ENCODE results near the gene SH3BP4.
"Not testable (repeated sequence)": the region's sequence is repeated elsewhere in the genome, so short reads cannot be mapped to it uniquely, and the experiment has no call there.

The SH3BP4 gene

DNA sequence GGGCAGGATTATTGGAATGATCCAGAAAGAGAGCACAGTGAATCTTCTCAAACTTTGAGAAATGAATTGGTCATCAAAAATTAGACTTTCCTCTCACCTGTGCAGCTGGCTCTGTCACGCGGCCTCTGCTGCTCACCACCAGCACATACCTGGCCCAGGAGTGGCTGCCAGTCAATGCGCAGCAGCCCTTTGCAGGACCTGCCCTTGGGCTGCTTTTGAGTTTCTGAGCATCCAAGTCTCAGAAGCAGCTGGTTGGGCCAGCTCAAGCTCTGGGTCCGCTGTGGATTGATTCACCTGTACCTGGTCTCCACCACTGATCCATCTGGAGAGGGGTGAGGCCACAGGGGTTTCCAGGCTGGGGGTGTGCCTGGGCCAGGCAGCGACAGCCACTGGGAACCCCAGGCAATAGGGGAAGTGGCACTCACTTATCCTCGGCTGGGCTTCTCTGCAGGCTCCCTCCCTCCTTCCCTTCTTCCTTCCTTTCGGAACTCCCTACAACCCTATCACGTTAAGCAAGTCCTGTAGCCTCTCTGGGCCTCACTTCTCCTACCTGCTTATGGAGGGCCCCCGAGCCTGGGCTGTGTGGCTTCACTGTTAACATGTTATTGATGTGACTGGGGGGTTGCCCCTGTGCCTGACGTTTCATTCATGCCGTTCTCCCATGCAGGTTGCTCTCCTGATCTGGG is 48.1 kb downstream of the SH3BP4 start:
- DNase-seq, result no peak

DNA sequence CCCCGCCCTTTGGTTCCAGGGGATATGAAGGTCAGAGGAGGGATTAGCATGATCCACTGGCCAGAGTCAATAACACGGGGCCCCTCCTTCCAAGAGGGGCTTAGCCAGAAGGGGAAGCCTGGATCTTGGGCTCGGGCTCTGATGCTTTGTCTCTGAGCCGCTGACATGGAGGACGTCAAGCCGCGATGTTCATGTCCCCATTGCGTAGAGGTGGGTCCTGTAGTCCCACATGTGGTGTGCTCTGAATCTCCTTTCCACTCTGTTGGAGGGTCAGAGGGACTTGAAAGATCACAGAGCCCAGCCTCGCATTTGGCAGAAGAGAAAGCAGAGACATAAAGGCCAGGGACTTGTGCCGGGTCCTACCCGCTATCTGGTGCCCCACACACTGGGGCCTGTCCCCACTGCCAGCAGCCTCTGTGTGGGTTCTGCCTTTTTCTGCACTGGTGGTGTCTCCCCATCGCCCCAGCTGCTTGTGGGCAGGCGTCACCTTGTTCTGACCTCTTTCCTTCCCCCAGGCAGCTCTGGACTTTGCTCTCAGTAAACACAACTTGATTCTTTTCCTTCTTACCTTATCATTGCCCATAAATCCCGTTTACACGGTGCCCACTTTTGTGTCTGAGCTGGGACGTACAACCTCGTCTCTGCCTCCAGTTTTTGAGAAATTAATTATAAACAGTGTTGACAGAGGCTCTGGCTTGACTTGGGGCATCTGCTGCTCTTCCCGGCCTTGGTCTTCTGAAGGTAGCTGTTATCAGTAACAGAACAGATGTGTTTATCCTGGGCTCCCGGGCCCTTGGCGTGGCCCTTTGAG is 48.8 kb downstream of the SH3BP4 start:
- DNase-seq, result peak; percentile 50

GRCh38 chr2:235001237-235002133 is 49.7 kb downstream of the SH3BP4 start:
- DNase-seq, result peak; percentile 71

- DNase-seq, result peak; percentile 36
Observed at GRCh38 chr2:235002198-235003095, 50.6 kb downstream of the SH3BP4 start.

- no peak for DNase-seq
Observed at GRCh38 chr2:235003096-235003775, 51.4 kb downstream of the SH3BP4 start.

- no peak for DNase-seq
Observed at GRCh38 chr2:235004329-235004903, 52.6 kb downstream of the SH3BP4 start.

DNA sequence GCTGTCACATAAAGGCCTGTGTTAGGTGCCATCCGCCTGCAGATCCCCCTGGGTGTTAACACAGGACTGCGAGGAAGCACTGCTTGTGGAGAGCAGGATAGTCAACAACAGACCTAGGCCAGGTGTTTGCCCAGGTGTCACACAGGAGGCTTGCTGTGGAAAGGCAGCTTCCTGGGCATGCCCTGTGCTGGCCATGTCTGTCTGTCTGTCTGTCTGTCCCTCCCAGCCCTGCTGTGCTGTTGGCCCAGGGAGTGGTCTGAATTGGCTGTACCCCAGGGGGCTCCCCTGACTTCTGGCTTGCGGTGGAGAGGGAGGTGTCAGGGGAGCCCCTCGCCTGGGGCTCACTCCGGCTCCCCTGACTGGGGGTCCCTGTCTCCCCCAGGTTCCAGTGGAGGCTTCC is 53.2 kb downstream of the SH3BP4 start:
- no peak for DNase-seq

- DNase-seq, result no peak
Observed at GRCh38 chr2:235005603-235006259, 53.9 kb downstream of the SH3BP4 start.

GRCh38 chr2:235006461-235006860 is 54.6 kb downstream of the SH3BP4 start:
- DNase-seq, result no peak

DNA sequence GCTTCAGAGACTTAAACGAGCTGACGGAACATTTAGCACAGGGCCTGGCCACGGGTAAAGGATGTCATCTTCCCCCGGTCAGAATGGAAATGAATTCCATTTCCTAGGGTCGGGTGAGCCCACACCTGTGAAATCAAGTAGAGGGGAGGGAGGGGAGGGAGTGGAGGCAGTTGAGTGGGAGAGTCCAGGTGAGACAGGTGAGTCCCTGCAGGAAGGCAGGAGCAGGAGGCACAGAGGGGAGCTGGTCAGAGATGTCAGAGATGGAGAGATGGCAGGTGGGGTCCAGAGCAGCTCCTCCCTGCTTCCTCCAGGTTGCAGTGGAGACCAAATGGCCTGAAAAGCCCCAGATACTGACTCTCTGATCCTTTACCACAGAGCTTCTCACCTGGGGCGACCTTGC is 55.2 kb downstream of the SH3BP4 start:
- DNase-seq, result no peak

DNA sequence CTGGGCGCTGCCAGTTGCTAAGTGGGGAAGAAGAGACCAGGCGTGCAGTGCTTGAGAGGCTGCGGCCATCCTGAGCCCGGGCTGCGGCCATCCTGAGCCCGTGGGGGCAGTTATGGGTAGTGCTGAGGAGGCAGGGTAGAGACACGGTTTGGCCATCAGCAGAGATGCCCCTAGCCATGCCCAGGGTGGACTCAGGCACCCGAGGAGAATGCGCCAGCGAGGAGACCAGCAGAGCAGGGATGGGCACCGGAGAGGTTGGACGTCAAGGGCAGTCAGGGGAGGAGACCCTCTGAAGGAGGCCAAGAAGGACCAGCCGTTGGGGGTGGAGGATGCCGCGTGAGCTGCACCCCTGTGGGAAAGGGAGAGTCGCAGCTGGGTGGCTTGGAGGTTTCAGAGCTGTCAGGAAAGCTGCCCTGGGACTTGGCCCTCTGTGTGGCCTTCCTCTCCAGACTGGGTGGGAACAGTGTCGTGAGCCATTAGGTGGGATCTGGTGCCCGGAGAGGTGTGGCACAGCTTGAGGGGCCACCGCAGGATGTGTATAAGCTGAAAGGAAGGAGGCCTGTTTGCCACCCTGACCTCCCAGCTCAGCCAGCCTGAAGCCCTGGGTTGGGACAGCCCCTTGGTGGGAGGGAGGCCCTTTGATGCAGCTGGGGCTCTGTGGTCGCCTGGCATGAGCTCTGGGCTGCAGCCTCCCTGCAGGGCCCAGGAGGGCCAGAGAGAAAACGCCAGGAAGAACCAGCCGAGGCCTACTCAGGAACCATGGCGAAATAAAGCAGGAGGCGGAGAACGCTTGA is 56.0 kb downstream of the SH3BP4 start:
- no peak for DNase-seq

DNA sequence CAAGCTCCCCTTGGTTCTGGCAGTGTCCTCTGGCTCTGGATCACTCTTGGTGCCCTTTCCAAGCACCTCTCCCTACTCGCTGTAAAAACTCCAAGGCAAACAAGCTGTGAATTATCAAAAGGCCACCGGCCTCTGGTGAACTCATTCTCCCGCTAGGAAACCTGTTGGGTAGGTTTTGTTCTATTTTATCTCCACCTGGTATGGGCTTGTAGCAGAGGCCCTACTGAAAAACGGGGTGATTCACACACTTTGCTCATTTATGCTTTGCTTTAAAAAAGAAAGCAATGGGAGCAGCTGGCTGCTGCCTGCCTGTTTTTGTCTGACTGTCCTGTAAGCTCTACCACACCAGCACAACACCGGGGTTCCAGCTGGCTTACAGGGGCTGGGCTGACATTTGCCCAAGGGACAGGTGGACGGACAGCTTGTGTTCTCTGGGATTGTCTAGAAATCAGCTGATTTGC is 56.8 kb downstream of the SH3BP4 start:
- DNase-seq, result no peak

DNA sequence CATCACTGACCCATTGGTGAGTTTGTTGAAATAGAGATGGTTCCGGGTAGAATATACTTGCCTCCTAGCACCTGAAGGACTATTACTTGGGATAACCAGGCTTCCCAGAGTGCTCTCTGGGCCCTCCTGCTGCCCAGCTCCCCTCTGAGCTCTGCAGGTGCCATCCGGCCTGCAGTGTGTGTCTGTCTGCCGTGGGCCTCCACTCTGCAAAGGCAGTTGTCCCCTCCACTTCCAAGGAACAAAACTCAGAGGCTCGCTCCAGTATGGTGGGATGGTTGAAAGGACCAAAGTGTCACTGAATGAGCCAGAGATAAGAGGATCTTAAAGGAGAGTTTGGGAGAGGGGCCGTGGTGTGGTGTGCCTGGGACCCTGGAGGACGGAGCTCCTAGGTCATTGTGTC is 57.3 kb downstream of the SH3BP4 start:
- no peak for DNase-seq

GRCh38 chr2:235010117-235010714 is 58.4 kb downstream of the SH3BP4 start:
- DNase-seq, result no peak

DNA sequence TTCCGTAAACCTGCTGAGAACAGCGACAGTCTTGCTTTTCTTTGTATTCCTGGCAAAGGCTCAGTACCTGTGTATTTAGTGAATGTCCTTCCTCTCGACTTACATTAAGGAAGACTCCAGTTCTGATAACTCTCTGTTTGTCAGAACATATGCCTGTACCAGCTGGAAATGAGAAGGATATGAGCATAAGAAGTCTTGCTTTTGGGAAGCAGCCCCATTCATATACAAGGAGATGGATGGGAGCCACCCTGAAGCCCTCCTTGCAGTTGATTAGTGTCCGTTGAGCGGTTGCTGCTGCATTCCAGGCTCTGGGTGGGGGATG is 59.8 kb downstream of the SH3BP4 start:
- DNase-seq, result no peak

- DNase-seq, result no peak
Observed at GRCh38 chr2:235011929-235012631, 60.3 kb downstream of the SH3BP4 start.

DNA sequence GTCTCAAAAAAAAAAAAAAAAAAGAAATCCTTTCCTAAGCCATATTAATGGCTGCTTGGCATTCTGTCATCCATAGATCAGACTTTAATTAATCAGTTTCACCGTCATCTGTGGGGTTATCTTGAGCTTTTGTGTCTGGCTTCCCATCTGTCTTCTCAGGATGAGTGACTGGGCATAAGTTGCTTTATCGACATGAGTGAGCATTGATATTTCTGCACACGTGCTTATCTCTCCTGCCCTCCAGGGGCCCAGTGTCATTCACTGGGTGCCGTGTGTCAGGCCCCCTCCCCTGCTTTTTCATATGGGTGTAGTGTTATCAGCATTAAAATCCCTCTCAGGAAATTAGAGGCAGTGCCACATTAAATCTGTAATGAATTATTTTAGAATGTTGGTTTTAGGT is 65.6 kb downstream of the SH3BP4 start:
- peak; percentile 23 for DNase-seq

GRCh38 chr2:235018838-235019237 is 67.0 kb downstream of the SH3BP4 start:
- no peak for DNase-seq

DNA sequence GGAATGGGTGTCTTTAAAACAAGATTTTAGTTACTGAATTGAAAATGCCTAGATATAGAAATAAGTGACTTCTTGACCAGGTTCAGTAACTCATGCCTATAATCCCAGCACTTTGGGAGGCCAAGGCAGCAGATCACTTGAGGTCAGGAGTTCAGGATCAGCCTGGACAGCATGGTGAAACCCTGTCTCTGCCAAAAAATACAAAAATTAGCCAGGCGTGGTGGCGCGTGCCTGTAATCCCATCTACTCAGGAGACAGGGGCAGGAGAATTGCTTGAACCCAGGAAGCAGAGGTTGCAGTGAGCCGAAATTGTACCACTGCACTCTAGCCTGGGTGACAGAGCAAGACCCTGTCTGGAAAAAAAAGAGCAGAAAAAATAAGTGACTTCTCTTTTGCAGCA is 68.3 kb downstream of the SH3BP4 start:
- not testable (repeated sequence) for DNase-seq

Data from hematopoietic multipotent progenitor cell treated with erythropoietin and hydrocortisone succinate and interleukin-3 and kit ligand, for 4 days (in vitro differentiated cells).